ENCODE results near the gene KRTAP10-8. TPM values are rescaled to one million over a fixed set of nuclear protein-coding genes. Genes with fewer than 3 reads are reported as not detected.
"Not testable (repeated sequence)": the region's sequence is repeated elsewhere in the genome, so short reads cannot be mapped to it uniquely, and the experiment has no call there.

Gene KRTAP10-8
- total and polyA plus RNA-seq, 7 experiments from 2014 or later, result not detected

- H3K4me1 ChIP-seq (ENCODE audit: control insufficient read depth in 2 of 2, insufficient read depth in 2 of 2, low read length in 2 of 2); DNase-seq; H3K4me3 ChIP-seq (ENCODE audit: low read length); CTCF ChIA-PET; H3K9me3 ChIP-seq (ENCODE audit: control insufficient read depth in 2 of 3, low read length in 3 of 3); ATAC-seq; H3K27me3 ChIP-seq (ENCODE audit: control insufficient read depth in 2 of 2, insufficient read depth in 2 of 2, low read length in 2 of 2); H3K36me3 ChIP-seq (ENCODE audit: control insufficient read depth in 2 of 3, insufficient read depth in 3 of 3, low read length in 3 of 3); H3K27ac ChIP-seq (ENCODE audit: low read depth, low read length); H3K36me3 Mint-ChIP-seq; H3K27me3 Mint-ChIP-seq: not testable (repeated sequence)
- H3K9me3 Mint-ChIP-seq, result peaks cover 0 to 39% (median 17%) of the 10 kb centered on the region in 11 donors
- H3K27ac Mint-ChIP-seq, result peak within 1 kb of the TSS in 1 of 9 donors; percentile 59
- intact Hi-C loops (cut with micrococcal nuclease), result loop anchor here in 1 of 2 donors (1.0 kb wide), 1 partner anchor 18 kb away; the partner anchor contains the start of gene KRTAP10-6
- POLR2A ChIA-PET, result interaction anchor here (0.6 kb wide), 1 partner anchor 70 kb away, joined by 3 read pairs; no protein-coding TSS in a partner anchor
- H3K4me3 Mint-ChIP-seq, result peak within 1 kb of the TSS in 2 of 10 donors; percentile 37 to 38
- H3K4me1 Mint-ChIP-seq, result peaks cover 0 to 15% (median 5%) of the 10 kb centered on the region in 7 donors
Measured at GRCh38 chr21:44573630-44574456, 38.0 kb upstream of the KRTAP10-8 start, which contains the start of gene KRTAP10-4. TSS of gene KRTAP10-4 (plus strand) at chr21:44573729. CDS start at chr21:44573759, 30 bp downstream.

- no peak overlapping the region for H3K4me3 ChIP-seq (ENCODE audit: low read length)
- no peak for ATAC-seq
- intact Hi-C loops (cut with micrococcal nuclease), result no loop called here
- Mint-ChIP-seq H3K36me3 (peaks cover 2 to 7% (median 4%) of the 10 kb centered on the region in 5 donors), H3K27me3 (peaks cover 0 to 7% (median 5%) of the 10 kb centered on the region in 5 donors), H3K9me3 (peaks cover 0 to 39% (median 17%) of the 10 kb centered on the region in 11 donors), H3K4me3 (peak overlapping the region in 1 of 10 donors; percentile 37), H3K27ac (peak overlapping the region in 2 of 9 donors; percentile 6 to 25), H3K4me1 (peaks cover 0 to 15% (median 5%) of the 10 kb centered on the region in 7 donors)
- no peak overlapping the region for H3K27ac ChIP-seq (ENCODE audit: low read depth, low read length)
- H3K27me3 ChIP-seq (ENCODE audit: control insufficient read depth in 2 of 2, insufficient read depth in 2 of 2, low read length in 2 of 2), result no peaks in the 10 kb centered on the region
- DNase-seq, result no peak
- ChIA-PET CTCF (interaction anchor here (0.7 kb wide), 1 partner anchor 10 kb away, joined by 3 read pairs; no protein-coding TSS in a partner anchor), POLR2A (interaction anchor here (0.6 kb wide), 1 partner anchor 71 kb away, joined by 3 read pairs; no protein-coding TSS in a partner anchor)
- H3K4me1 ChIP-seq (ENCODE audit: control insufficient read depth in 2 of 2, insufficient read depth in 2 of 2, low read length in 2 of 2), result no peaks in the 10 kb centered on the region
- peaks cover 0 to 8% (median 0%) of the 10 kb centered on the region in 3 experiments for H3K9me3 ChIP-seq (ENCODE audit: control insufficient read depth in 2 of 3, low read length in 3 of 3)
- H3K36me3 ChIP-seq (ENCODE audit: control insufficient read depth in 2 of 3, insufficient read depth in 3 of 3, low read length in 3 of 3), result no peaks in the 10 kb centered on the region
Measured at GRCh38 chr21:44574457-44575306, 37.2 kb upstream of the KRTAP10-8 start.

GRCh38 chr21:44575307-44576024 lies 36.4 kb upstream of the KRTAP10-8 start:
- ChIA-PET CTCF (interaction anchor here (0.7 kb wide), 1 partner anchor 9 kb away, joined by 3 read pairs; no protein-coding TSS in a partner anchor), POLR2A (no interaction called here)
- no peak overlapping the region for H3K27ac ChIP-seq (ENCODE audit: low read depth, low read length)
- no peaks in the 10 kb centered on the region for H3K36me3 ChIP-seq (ENCODE audit: control insufficient read depth in 2 of 3, insufficient read depth in 3 of 3, low read length in 3 of 3)
- peaks cover 3 to 7% (median 4%) of the 10 kb centered on the region in 5 donors for H3K36me3 Mint-ChIP-seq
- H3K27me3 ChIP-seq (ENCODE audit: control insufficient read depth in 2 of 2, insufficient read depth in 2 of 2, low read length in 2 of 2), result no peaks in the 10 kb centered on the region
- H3K4me3 ChIP-seq (ENCODE audit: low read length), result no peak overlapping the region
- H3K4me1 ChIP-seq (ENCODE audit: control insufficient read depth in 2 of 2, insufficient read depth in 2 of 2, low read length in 2 of 2), result no peaks in the 10 kb centered on the region
- H3K9me3 ChIP-seq (ENCODE audit: control insufficient read depth in 2 of 3, low read length in 3 of 3), result peaks cover 0 to 8% (median 0%) of the 10 kb centered on the region in 3 experiments
- DNase-seq (no peak), ATAC-seq (no peak)
- peaks cover 0 to 45% (median 18%) of the 10 kb centered on the region in 11 donors for H3K9me3 Mint-ChIP-seq
- peaks cover 0 to 23% (median 7%) of the 10 kb centered on the region in 7 donors for H3K4me1 Mint-ChIP-seq
- H3K27ac Mint-ChIP-seq, result peak overlapping the region in 3 of 9 donors; percentile 25 to 67 (median 66)
- H3K4me3 Mint-ChIP-seq, result peak overlapping the region in 1 of 10 donors; percentile 37
- intact Hi-C loops (cut with micrococcal nuclease), result no loop called here
- peaks cover 0 to 7% (median 5%) of the 10 kb centered on the region in 5 donors for H3K27me3 Mint-ChIP-seq

GRCh38 chr21:44576025-44576420 lies 35.9 kb upstream of the KRTAP10-8 start:
- peaks cover 0 to 25% (median 11%) of the 10 kb centered on the region in 7 donors for H3K4me1 Mint-ChIP-seq
- H3K9me3 Mint-ChIP-seq, result peaks cover 0 to 51% (median 18%) of the 10 kb centered on the region in 11 donors
- Histone ChIP-seq H3K27me3 (ENCODE audit: control insufficient read depth in 2 of 2, insufficient read depth in 2 of 2, low read length in 2 of 2) (no peaks in the 10 kb centered on the region), H3K36me3 (ENCODE audit: control insufficient read depth in 2 of 3, insufficient read depth in 3 of 3, low read length in 3 of 3) (no peaks in the 10 kb centered on the region), H3K4me3 (ENCODE audit: low read length) (no peak overlapping the region), H3K9me3 (ENCODE audit: control insufficient read depth in 2 of 3, low read length in 3 of 3) (peaks cover 0 to 8% (median 0%) of the 10 kb centered on the region in 3 experiments), H3K4me1 (ENCODE audit: control insufficient read depth in 2 of 2, insufficient read depth in 2 of 2, low read length in 2 of 2) (no peaks in the 10 kb centered on the region), H3K27ac (ENCODE audit: low read depth, low read length) (no peak overlapping the region)
- peaks cover 0 to 8% (median 5%) of the 10 kb centered on the region in 5 donors for H3K27me3 Mint-ChIP-seq
- peak overlapping the region in 1 of 9 donors; percentile 66 for H3K27ac Mint-ChIP-seq
- DNase-seq, result no peak
- peaks cover 4 to 7% (median 6%) of the 10 kb centered on the region in 5 donors for H3K36me3 Mint-ChIP-seq
- ChIA-PET CTCF (no interaction called here), POLR2A (no interaction called here)
- intact Hi-C loops (cut with micrococcal nuclease), result no loop called here
- H3K4me3 Mint-ChIP-seq, result no peak overlapping the region
- ATAC-seq, result no peak

- Histone ChIP-seq H3K9me3 (ENCODE audit: control insufficient read depth in 2 of 3, low read length in 3 of 3) (peaks cover 0 to 3% (median 0%) of the 10 kb centered on the region in 3 experiments), H3K36me3 (ENCODE audit: control insufficient read depth in 2 of 3, insufficient read depth in 3 of 3, low read length in 3 of 3) (no peaks in the 10 kb centered on the region), H3K4me1 (ENCODE audit: control insufficient read depth in 2 of 2, insufficient read depth in 2 of 2, low read length in 2 of 2) (peaks cover 0 to 8% of the 10 kb centered on the region in 2 donors), H3K27me3 (ENCODE audit: control insufficient read depth in 2 of 2, insufficient read depth in 2 of 2, low read length in 2 of 2) (no peaks in the 10 kb centered on the region), H3K27ac (ENCODE audit: low read depth, low read length) (no peak overlapping the region), H3K4me3 (ENCODE audit: low read length) (no peak overlapping the region)
- H3K4me3 Mint-ChIP-seq, result no peak overlapping the region
- ATAC-seq (no peak), DNase-seq (no peak)
- intact Hi-C loops (cut with micrococcal nuclease), result no loop called here
- H3K9me3 Mint-ChIP-seq, result peaks cover 3 to 56% (median 26%) of the 10 kb centered on the region in 11 donors
- peaks cover 4 to 12% (median 9%) of the 10 kb centered on the region in 5 donors for H3K36me3 Mint-ChIP-seq
- ChIA-PET CTCF (no interaction called here), POLR2A (no interaction called here)
- H3K27ac Mint-ChIP-seq, result no peak overlapping the region
- peaks cover 5 to 43% (median 29%) of the 10 kb centered on the region in 7 donors for H3K4me1 Mint-ChIP-seq
- H3K27me3 Mint-ChIP-seq, result peaks cover 0 to 8% (median 5%) of the 10 kb centered on the region in 5 donors
Measured at GRCh38 chr21:44578371-44579055, 33.4 kb upstream of the KRTAP10-8 start.
